ENCODE data around the gene NEK1. TPM values are rescaled to one million over a fixed set of nuclear protein-coding genes. Genes with fewer than 3 reads are reported as not detected.

NEK1 gene
- total and polyA plus RNA-seq, 11 donors, result 4.8 to 17.8 (median 12.0) TPM

GRCh38 chr4:169440446-169440845 is 171.9 kb downstream of the NEK1 start:
- Histone ChIP-seq H3K27me3 (no peaks in the 10 kb centered on the region), H3K36me3 (peaks cover 0 to 11% (median 0%) of the 10 kb centered on the region in 9 donors), H3K9me3 (peaks cover 0 to 31% (median 13%) of the 10 kb centered on the region in 12 donors), H3K27ac (no peak overlapping the region), H3K4me3 (no peak overlapping the region), H3K4me1 (peaks cover 0 to 30% (median 15%) of the 10 kb centered on the region in 12 donors)
- WGBS, 4 donors, result 84 to 92% (median 89%) methylated on average over 3 of the region's 3 CpGs
- TF ChIP-seq CTCF (IDR thresholded peaks at IDR 0.05), result no peak
- no peak for TF ChIP-seq POLR2A (IDR thresholded peaks at IDR 0.05)
- ATAC-seq, result peak in 2 of 4 donors; percentile 13 to 30
- DNase-seq, result peak in 1 of 5 donors; percentile 28
- intact Hi-C loops (cut with DNase I), result no loop called here

- no peak overlapping the region for H3K4me3 ChIP-seq
- 56 to 76% (median 67%) methylated on average over 1 of the region's 1 CpG for WGBS, 4 donors
- H3K27ac ChIP-seq, result peak overlapping the region in 3 of 12 donors; percentile 0 to 22 (median 17)
- no peaks in the 10 kb centered on the region for H3K27me3 ChIP-seq
- ATAC-seq, result peak in 3 of 4 donors; percentile 37 to 56 (median 42)
- H3K9me3 ChIP-seq, result peaks cover 0 to 18% (median 10%) of the 10 kb centered on the region in 12 donors
- intact Hi-C loops (cut with DNase I), result no loop called here
- no peak for TF ChIP-seq POLR2A (IDR thresholded peaks at IDR 0.05)
- H3K4me1 ChIP-seq, result peaks cover 0 to 30% (median 15%) of the 10 kb centered on the region in 12 donors
- peaks cover 0 to 4% (median 0%) of the 10 kb centered on the region in 9 donors for H3K36me3 ChIP-seq
- no peak for DNase-seq
Measured at GRCh38 chr4:169439244-169439643, 173.1 kb downstream of the NEK1 start.

GRCh38 chr4:169438057-169438480 is 174.3 kb downstream of the NEK1 start:
- 79 to 86% (median 82%) methylated on average over 2 of the region's 2 CpGs for WGBS, 4 donors
- TF ChIP-seq POLR2A (IDR thresholded peaks at IDR 0.05) (no peak), CTCF (IDR thresholded peaks at IDR 0.05) (no peak)
- H3K4me1 ChIP-seq, result peaks cover 0 to 30% (median 15%) of the 10 kb centered on the region in 12 donors
- no peak overlapping the region for H3K4me3 ChIP-seq
- no peak overlapping the region for H3K27ac ChIP-seq
- no peaks in the 10 kb centered on the region for H3K27me3 ChIP-seq
- peaks cover 0 to 6% (median 1%) of the 10 kb centered on the region in 9 donors for H3K36me3 ChIP-seq
- intact Hi-C loops (cut with DNase I), result no loop called here
- H3K9me3 ChIP-seq, result peaks cover 0 to 7% (median under 1%) of the 10 kb centered on the region in 12 donors
- DNase-seq (no peak), ATAC-seq (no peak)

- Histone ChIP-seq H3K4me3 (no peak overlapping the region), H3K4me1 (peaks cover 0 to 30% (median 15%) of the 10 kb centered on the region in 12 donors), H3K9me3 (peaks cover 0 to under 1% (median 0%) of the 10 kb centered on the region in 12 donors), H3K27me3 (no peaks in the 10 kb centered on the region), H3K27ac (no peak overlapping the region), H3K36me3 (peaks cover 0 to 12% (median 6%) of the 10 kb centered on the region in 9 donors)
- DNase-seq (no peak), ATAC-seq (no peak)
- TF ChIP-seq CTCF (IDR thresholded peaks at IDR 0.05) (no peak), POLR2A (IDR thresholded peaks at IDR 0.05) (no peak)
- WGBS, 4 donors, result 85 to 90% (median 89%) methylated on average over 7 of the region's 7 CpGs
- intact Hi-C loops (cut with DNase I), result no loop called here
Measured at GRCh38 chr4:169437299-169438047, 174.9 kb downstream of the NEK1 start.
